CD4-positive, CD25-positive, alpha-beta regulatory T cell (primary cell): Measurements from ENCODE around the gene MECP2. TPM values are rescaled to one million over a fixed set of nuclear protein-coding genes. Genes with fewer than 3 reads are reported as not detected.
"Not testable (repeated sequence)": the region's sequence is repeated elsewhere in the genome, so short reads cannot be mapped to it uniquely, and the experiment has no call there.

Experiments
- ATAC-seq, 2 donors: fragments of 150-1000 bp; cut with Tn5 transposase; one replicate each; pipeline ENCODE4 v1.10.0; 2021; ENCODE audit warnings: low read depth in 2 of 2, moderate number of reproducible peaks in 2 of 2, moderate library complexity in 1 of 2
- DNase-seq, 3 donors: peaks; one replicate each; pipeline versions ENCODE4 v3.0.0 to v3.0.0-alpha.2; 2012 to 2022; ENCODE audit warnings: mixed read lengths in 1 of 3
- H3K27ac ChIP-seq: one replicate; pipeline ENCODE4 v1.7.0; 2013; ENCODE audit warnings: mild to moderate bottlenecking, low read length; ENCODE audit not compliant: insufficient read depth, poor library complexity, severe bottlenecking
- H3K27me3 ChIP-seq: one replicate; pipeline ENCODE4 v1.7.0; 2013; ENCODE audit warnings: low read length; ENCODE audit not compliant: control insufficient read depth, insufficient read depth
- H3K36me3 ChIP-seq: one replicate; pipeline ENCODE4 v1.7.0; 2013; ENCODE audit warnings: mild to moderate bottlenecking, low read length, moderate library complexity; ENCODE audit not compliant: control insufficient read depth, insufficient read depth
- H3K4me1 ChIP-seq: 2 replicates; pipeline ENCODE4 v1.7.0; 2013; ENCODE audit warnings: mild to moderate bottlenecking, low read length; ENCODE audit not compliant: insufficient read depth, control insufficient read depth, poor library complexity, severe bottlenecking
- H3K4me3 ChIP-seq: one replicate; pipeline ENCODE4 v1.7.0; 2013; ENCODE audit warnings: low read depth, mild to moderate bottlenecking, low read length, moderate library complexity
- H3K9me3 ChIP-seq, 2 experiments: 1 replicate in 1 of 2; 2 replicates in 1 of 2; pipeline ENCODE4 v1.7.0; 2013; ENCODE audit warnings: low read length in 2 of 2, mild to moderate bottlenecking in 1 of 2, moderate library complexity in 1 of 2; ENCODE audit not compliant: control insufficient read depth in 2 of 2
- H3K27ac Mint-ChIP-seq, 3 donors: one replicate each; pipeline ENCODE4 v1.8.0; 2020 to 2022; ENCODE audit warnings: mild to moderate bottlenecking in 3 of 3, mixed read lengths in 3 of 3, moderate library complexity in 2 of 3
- H3K27me3 Mint-ChIP-seq: one replicate; pipeline ENCODE4 v1.8.0; 2022; ENCODE audit warnings: mild to moderate bottlenecking, mixed read lengths
- H3K36me3 Mint-ChIP-seq: one replicate; pipeline ENCODE4 v1.8.0; 2020; ENCODE audit warnings: mixed read lengths
- H3K4me1 Mint-ChIP-seq, 4 donors: one replicate each; pipeline ENCODE4 v1.8.0; 2020 to 2022; ENCODE audit warnings: mixed read lengths in 4 of 4, mild to moderate bottlenecking in 1 of 4
- H3K4me3 Mint-ChIP-seq, 4 donors: one replicate each; pipeline ENCODE4 v1.8.0; 2020 to 2022; ENCODE audit warnings: mild to moderate bottlenecking in 4 of 4, mixed read lengths in 4 of 4, moderate library complexity in 3 of 4
- H3K9me3 Mint-ChIP-seq, 7 donors: one replicate each; pipeline ENCODE4 v1.8.0; 2020 to 2022; ENCODE audit warnings: mixed read lengths in 7 of 7, mild to moderate bottlenecking in 3 of 7, moderate library complexity in 2 of 7
- polyA plus RNA-seq, 4 donors: library from polyadenylated mRNA; unstranded; fragments of 300-500 nt; fragmentation: Illumina TruSeq; gene quantifications; one replicate each; pipeline ENCODE4 v1.2.3, GENCODE V29; 2021
- total RNA-seq: library from RNA; stranded (reverse); gene quantifications from one replicate; pipeline ENCODE4 v1.2.3, GENCODE V29; 2022

MECP2 gene
- 180 TPM for total RNA-seq
- polyA plus RNA-seq, result 10 to 100 TPM; 13.3 to 20.5 (median 15.2) TPM

DNA sequence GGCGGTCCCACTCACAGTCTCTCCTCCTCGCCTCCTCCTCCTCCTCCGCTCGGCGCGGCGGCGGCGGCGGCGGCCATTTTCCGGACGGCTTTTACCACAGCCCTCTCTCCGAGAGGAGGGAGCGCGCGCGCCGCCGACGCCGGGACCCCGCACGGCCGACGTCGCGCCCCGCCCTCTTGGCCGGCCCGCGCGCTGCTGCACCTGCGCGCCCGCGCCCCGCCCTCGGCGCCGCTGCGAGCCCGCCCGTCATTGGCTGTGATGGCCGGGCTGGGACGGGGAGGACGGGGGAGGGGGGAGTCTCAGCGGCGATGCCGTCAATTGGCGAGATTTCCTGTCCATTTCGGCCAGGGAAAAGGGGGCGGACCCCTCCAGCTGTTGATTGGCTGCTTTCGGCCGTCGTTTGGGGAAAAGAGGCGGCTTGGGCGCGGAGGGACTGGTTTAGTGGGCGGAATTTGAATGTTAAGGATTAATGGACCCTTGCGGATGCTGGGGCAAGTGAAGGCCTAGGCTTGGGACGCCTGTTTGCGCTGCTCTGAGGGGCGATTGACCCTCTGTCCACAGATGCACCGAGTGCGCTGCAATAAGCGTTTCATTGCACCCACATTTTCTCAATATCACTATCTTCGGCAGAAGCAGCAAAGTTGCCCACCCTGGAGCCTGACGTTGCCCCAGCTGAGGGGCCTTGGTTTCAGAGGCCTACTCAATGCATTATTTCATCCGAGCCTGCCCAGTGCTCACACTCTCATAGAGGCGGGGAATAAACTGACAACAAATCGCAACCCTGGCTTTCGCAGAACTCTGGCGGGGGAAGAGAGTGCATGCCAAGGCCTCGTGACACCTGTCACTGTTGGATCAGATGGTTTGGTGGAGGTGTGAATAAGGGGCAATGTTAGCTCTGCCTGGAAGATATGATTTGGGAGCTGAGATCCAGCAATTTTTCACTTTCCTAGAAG lies at the start of gene MECP2:
TSS of gene MECP2 (minus strand) at position 129 of the 953 bp plus-strand sequence.
- peak within 1 kb of the TSS; percentile 93 to 98 (median 95) for H3K4me3 Mint-ChIP-seq

DNA sequence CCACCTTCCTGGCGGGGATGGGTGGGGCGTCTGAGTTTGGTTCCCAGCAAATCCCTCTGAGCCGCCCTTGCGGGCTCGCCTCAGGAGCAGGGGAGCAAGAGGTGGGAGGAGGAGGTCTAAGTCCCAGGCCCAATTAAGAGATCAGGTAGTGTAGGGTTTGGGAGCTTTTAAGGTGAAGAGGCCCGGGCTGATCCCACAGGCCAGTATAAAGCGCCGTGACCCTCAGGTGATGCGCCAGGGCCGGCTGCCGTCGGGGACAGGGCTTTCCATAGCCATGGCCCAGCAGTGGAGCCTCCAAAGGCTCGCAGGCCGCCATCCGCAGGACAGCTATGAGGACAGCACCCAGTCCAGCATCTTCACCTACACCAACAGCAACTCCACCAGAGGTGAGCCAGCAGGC lies 46.5 kb upstream of the MECP2 start, which contains the start of gene OPN1LW:
TSS of gene OPN1LW (plus strand) at position 234 of the 400 bp plus-strand sequence. CDS start at position 275, 41 bp downstream.
- H3K4me3 Mint-ChIP-seq, DNase-seq, H3K4me3 ChIP-seq, H3K27me3 Mint-ChIP-seq, H3K9me3 Mint-ChIP-seq, H3K4me1 ChIP-seq, H3K9me3 ChIP-seq, ATAC-seq, H3K27me3 ChIP-seq, H3K4me1 Mint-ChIP-seq, H3K36me3 Mint-ChIP-seq, H3K36me3 ChIP-seq, H3K27ac ChIP-seq: not testable (repeated sequence)
- H3K27ac Mint-ChIP-seq, result peak within 1 kb of the TSS in 1 of 3 donors; percentile 48

More for the DNA sequence above, at the start of gene MECP2:
- peak; percentile 88 to 89 for ATAC-seq
- Histone ChIP-seq H3K4me1 (peaks cover 30% of the 10 kb centered on the region), H3K27me3 (no peaks in the 10 kb centered on the region), H3K36me3 (no peaks in the 10 kb centered on the region), H3K4me3 (peak within 1 kb of the TSS; percentile 88), H3K9me3 (no peaks in the 10 kb centered on the region), H3K27ac (peak within 1 kb of the TSS; percentile 84)
- Mint-ChIP-seq H3K27me3 (peaks cover 17% of the 10 kb centered on the region), H3K36me3 (no peaks in the 10 kb centered on the region), H3K9me3 (peaks cover 0 to 6% (median 0%) of the 10 kb centered on the region in 7 donors), H3K27ac (peak within 1 kb of the TSS; percentile 94 to 98 (median 95)), H3K4me1 (peaks cover 10 to 38% (median 27%) of the 10 kb centered on the region in 4 donors)
- peak; percentile 83 to 93 (median 86) for DNase-seq

DNA sequence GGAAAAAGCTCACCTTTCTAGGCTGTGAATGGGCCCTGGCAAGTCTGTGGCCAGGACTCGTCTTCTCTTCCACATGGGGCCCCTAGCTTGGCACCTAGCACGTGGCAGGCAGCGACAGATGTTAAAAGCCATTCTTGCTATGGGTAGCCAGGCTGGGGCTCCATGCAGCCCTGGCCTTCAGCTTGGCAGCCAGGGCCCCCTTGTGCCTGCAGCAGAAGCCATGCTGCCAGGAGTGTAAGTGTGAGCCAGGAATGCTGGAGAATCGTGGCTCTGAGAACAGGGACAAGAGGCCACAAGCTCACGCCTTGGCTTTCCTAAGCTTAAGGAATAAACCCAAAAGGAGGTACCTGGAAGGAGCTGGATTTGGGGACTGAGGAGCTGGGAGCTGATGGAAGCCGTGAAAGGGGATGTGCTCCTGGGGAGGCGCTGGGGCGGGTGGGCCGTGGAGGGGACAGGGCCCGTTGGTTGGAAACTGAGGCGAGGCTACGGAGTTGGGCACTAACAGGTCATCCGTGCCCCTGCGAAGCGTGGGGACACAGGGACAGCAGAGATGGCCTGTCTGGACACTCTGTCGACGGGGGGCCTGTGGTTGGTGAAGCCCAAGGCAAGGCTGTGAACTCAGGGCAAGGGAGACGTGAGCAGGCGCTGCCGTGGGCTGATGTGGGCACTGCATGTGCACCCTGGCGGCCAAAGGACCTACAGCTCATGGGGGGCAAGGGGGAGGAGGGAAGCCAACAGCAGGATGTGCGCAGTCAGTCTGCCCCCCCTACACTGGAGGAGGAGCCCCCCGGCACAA lies 45.6 kb upstream of the MECP2 start:
- H3K27me3 ChIP-seq, result no peaks in the 10 kb centered on the region
- DNase-seq (no peak), ATAC-seq (no peak)
- Mint-ChIP-seq H3K27ac (no peak overlapping the region), H3K27me3 (no peaks in the 10 kb centered on the region), H3K9me3 (no peaks in the 10 kb centered on the region), H3K4me1 (peaks cover 0 to 8% (median 2%) of the 10 kb centered on the region in 4 donors), H3K4me3 (no peak overlapping the region), H3K36me3 (no peaks in the 10 kb centered on the region)
- H3K36me3 ChIP-seq, result no peaks in the 10 kb centered on the region
- H3K4me1 ChIP-seq, result no peaks in the 10 kb centered on the region
- no peaks in the 10 kb centered on the region for H3K9me3 ChIP-seq
- no peak overlapping the region for H3K4me3 ChIP-seq
- H3K27ac ChIP-seq, result no peak overlapping the region

DNA sequence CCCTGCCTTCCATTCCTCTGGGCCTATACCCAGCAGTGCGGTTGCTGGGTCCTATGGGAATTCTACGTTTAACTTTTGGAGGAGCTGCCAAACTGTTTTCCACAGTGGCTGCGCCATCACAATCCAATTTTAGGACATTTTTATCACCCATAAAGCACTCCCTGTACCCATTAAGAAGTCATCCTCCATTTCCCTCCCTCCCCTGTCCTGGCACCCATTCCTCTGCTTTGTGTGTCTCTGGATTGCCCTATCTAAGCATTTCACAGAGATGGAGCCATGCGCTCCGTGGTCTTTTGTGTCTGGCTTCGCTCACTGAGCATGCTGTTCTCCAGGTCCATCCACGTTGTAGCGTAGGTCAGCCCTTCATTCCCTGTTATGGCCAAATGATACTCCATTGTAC lies 44.9 kb upstream of the MECP2 start:
- DNase-seq (no peak), ATAC-seq (no peak)
- H3K4me1 ChIP-seq, result peaks cover 1% of the 10 kb centered on the region
- H3K27me3 ChIP-seq, result no peaks in the 10 kb centered on the region
- no peaks in the 10 kb centered on the region for H3K9me3 ChIP-seq
- no peaks in the 10 kb centered on the region for H3K9me3 Mint-ChIP-seq
- no peaks in the 10 kb centered on the region for H3K36me3 Mint-ChIP-seq
- no peak overlapping the region for H3K4me3 Mint-ChIP-seq
- no peaks in the 10 kb centered on the region for H3K27me3 Mint-ChIP-seq
- no peak overlapping the region for H3K27ac Mint-ChIP-seq
- H3K36me3 ChIP-seq, result no peaks in the 10 kb centered on the region
- no peak overlapping the region for H3K27ac ChIP-seq
- peaks cover 0 to 8% (median 4%) of the 10 kb centered on the region in 4 donors for H3K4me1 Mint-ChIP-seq
- H3K4me3 ChIP-seq, result no peak overlapping the region

DNA sequence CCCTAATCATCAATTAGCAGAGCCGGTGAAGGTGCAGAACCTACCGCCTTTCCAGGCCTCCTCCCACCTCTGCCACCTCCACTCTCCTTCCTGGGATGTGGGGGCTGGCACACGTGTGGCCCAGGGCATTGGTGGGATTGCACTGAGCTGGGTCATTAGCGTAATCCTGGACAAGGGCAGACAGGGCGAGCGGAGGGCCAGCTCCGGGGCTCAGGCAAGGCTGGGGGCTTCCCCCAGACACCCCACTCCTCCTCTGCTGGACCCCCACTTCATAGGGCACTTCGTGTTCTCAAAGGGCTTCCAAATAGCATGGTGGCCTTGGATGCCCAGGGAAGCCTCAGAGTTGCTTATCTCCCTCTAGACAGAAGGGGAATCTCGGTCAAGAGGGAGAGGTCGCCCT lies 43.2 kb upstream of the MECP2 start:
- no peak for ATAC-seq
- Mint-ChIP-seq H3K27ac (no peak overlapping the region), H3K4me3 (no peak overlapping the region), H3K27me3 (peaks cover 4% of the 10 kb centered on the region), H3K9me3 (peaks cover 0 to 1% (median 0%) of the 10 kb centered on the region in 7 donors), H3K36me3 (no peaks in the 10 kb centered on the region), H3K4me1 (peaks cover 5 to 21% (median 11%) of the 10 kb centered on the region in 4 donors)
- Histone ChIP-seq H3K4me3 (no peak overlapping the region), H3K27me3 (no peaks in the 10 kb centered on the region), H3K9me3 (no peaks in the 10 kb centered on the region), H3K27ac (no peak overlapping the region), H3K4me1 (peaks cover 18% of the 10 kb centered on the region), H3K36me3 (no peaks in the 10 kb centered on the region)
- no peak for DNase-seq

DNA sequence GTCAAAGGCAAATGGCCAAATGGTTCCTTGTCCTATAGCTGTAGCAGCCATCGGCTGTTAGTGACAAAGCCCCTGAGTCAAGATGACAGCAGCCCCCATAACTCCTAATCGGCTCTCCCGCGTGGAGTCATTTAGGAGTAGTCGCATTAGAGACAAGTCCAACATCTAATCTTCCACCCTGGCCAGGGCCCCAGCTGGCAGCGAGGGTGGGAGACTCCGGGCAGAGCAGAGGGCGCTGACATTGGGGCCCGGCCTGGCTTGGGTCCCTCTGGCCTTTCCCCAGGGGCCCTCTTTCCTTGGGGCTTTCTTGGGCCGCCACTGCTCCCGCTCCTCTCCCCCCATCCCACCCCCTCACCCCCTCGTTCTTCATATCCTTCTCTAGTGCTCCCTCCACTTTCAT lies 42.7 kb upstream of the MECP2 start:
- H3K36me3 ChIP-seq, result no peaks in the 10 kb centered on the region
- no peak overlapping the region for H3K27ac Mint-ChIP-seq
- H3K4me3 ChIP-seq, result no peak overlapping the region
- peaks cover 4% of the 10 kb centered on the region for H3K27me3 Mint-ChIP-seq
- peaks cover 8 to 26% (median 15%) of the 10 kb centered on the region in 4 donors for H3K4me1 Mint-ChIP-seq
- H3K9me3 Mint-ChIP-seq, result peaks cover 0 to 1% (median 0%) of the 10 kb centered on the region in 7 donors
- DNase-seq, result no peak
- H3K9me3 ChIP-seq, result no peaks in the 10 kb centered on the region
- no peak for ATAC-seq
- H3K4me3 Mint-ChIP-seq, result no peak overlapping the region
- no peaks in the 10 kb centered on the region for H3K36me3 Mint-ChIP-seq
- H3K4me1 ChIP-seq, result peaks cover 18% of the 10 kb centered on the region
- no peaks in the 10 kb centered on the region for H3K27me3 ChIP-seq
- no peak overlapping the region for H3K27ac ChIP-seq

DNA sequence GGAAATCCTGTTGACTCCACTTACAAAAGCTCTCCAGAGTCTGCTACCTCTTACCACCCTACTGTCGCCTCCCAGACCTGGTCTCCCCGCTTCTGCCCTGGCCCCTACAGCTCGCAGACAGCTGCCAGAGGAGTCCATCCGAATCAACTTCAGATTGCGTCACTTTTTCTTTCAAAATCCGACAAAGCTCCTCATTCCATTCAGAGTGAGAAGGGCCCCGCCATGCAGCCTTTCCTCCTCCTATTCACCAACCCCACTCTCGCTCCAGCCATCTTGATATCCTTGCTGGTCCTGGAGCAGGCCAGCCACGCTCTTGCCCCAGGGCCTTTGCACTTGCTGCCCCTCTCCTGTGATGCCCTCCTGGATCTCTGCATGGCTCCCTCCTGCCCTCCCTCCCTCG lies 41.3 kb upstream of the MECP2 start:
- peak overlapping the region in 1 of 4 donors; percentile 45 for H3K4me3 Mint-ChIP-seq

More for the DNA sequence above, 41.3 kb upstream of the MECP2 start:
- Mint-ChIP-seq H3K4me1 (peaks cover 8 to 35% (median 15%) of the 10 kb centered on the region in 4 donors), H3K36me3 (no peaks in the 10 kb centered on the region), H3K27me3 (peaks cover 4% of the 10 kb centered on the region), H3K27ac (peak overlapping the region in 2 of 3 donors; percentile 74 to 78), H3K9me3 (peaks cover 0 to 1% (median 0%) of the 10 kb centered on the region in 7 donors)
- Histone ChIP-seq H3K4me3 (no peak overlapping the region), H3K4me1 (peaks cover 18% of the 10 kb centered on the region), H3K36me3 (no peaks in the 10 kb centered on the region), H3K9me3 (no peaks in the 10 kb centered on the region), H3K27ac (no peak overlapping the region), H3K27me3 (no peaks in the 10 kb centered on the region)
- no peak for ATAC-seq
- DNase-seq, result no peak
